Stomach smooth muscle (tissue), 2 donors: ENCODE results near the gene YEATS4.

ENCODE experiments used
- H3K27ac ChIP-seq: one replicate; pipeline ENCODE4 v1.7.0; 2013; ENCODE audit warnings: mild to moderate bottlenecking, low read length, inconsistent platforms
- H3K27me3 ChIP-seq, 2 donors: one replicate each; pipeline ENCODE4 v1.7.0; 2013; ENCODE audit warnings: low read length in 2 of 2; ENCODE audit not compliant: insufficient read depth in 2 of 2, control insufficient read depth in 1 of 2
- H3K36me3 ChIP-seq, 2 donors: one replicate each; pipeline ENCODE4 v1.7.0; 2013; ENCODE audit warnings: low read length in 2 of 2; ENCODE audit not compliant: control insufficient read depth in 2 of 2, insufficient read depth in 2 of 2
- H3K4me1 ChIP-seq: one replicate; pipeline ENCODE4 v1.7.0; 2013; ENCODE audit warnings: low read length; ENCODE audit not compliant: control insufficient read depth, insufficient read depth
- H3K4me3 ChIP-seq, 2 donors: one replicate each; pipeline ENCODE4 v1.7.0; 2013; ENCODE audit warnings: low read length in 2 of 2
- H3K9ac ChIP-seq, 2 donors: one replicate each; pipeline ENCODE4 v1.7.0; 2013; ENCODE audit warnings: low read length in 2 of 2, mild to moderate bottlenecking in 1 of 2
- H3K9me3 ChIP-seq, 2 donors: one replicate each; pipeline ENCODE4 v1.7.0; 2013; ENCODE audit warnings: low read length in 2 of 2; ENCODE audit not compliant: control insufficient read depth in 2 of 2
- donor health status: healthy.
- donor health status: Pancreatic carcinoma.

Gene YEATS4

DNA sequence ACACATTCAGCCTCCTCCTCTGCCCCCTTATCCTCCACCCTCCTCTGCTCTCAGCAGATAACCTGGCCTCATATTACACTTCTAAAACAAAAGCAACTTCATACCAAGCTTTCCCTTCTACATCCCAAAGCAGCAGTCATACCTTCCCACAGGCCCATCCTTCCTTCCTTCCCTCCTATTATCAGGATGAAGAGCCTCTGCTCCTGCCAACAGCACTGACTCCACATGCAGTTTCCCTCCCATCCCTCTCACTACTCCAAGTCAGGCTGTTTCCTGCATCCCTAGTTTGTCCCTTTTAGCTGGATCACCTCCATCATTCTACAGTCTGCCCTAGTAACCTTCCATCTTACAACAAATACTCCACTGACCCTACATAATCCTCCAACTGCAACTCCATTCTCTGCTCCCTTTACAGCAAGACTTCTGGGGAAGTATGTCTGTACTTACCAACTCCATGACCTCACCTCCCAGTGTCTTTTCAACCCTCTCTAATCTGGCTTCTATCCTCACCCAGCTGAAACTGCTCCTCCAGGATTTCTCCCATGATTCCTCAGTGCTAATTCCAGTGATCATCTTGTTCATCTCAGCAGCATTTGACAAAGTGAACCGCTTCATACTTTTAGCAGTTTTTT lies 4.9 kb upstream of the YEATS4 start:
- no peak overlapping the region for H3K4me3 ChIP-seq
- no peak overlapping the region for H3K9ac ChIP-seq
- peaks cover 3% of the 10 kb centered on the region for H3K4me1 ChIP-seq
- no peaks in the 10 kb centered on the region for H3K27me3 ChIP-seq
- no peak overlapping the region for H3K27ac ChIP-seq
- H3K9me3 ChIP-seq, result no peaks in the 10 kb centered on the region
- no peaks in the 10 kb centered on the region for H3K36me3 ChIP-seq

DNA sequence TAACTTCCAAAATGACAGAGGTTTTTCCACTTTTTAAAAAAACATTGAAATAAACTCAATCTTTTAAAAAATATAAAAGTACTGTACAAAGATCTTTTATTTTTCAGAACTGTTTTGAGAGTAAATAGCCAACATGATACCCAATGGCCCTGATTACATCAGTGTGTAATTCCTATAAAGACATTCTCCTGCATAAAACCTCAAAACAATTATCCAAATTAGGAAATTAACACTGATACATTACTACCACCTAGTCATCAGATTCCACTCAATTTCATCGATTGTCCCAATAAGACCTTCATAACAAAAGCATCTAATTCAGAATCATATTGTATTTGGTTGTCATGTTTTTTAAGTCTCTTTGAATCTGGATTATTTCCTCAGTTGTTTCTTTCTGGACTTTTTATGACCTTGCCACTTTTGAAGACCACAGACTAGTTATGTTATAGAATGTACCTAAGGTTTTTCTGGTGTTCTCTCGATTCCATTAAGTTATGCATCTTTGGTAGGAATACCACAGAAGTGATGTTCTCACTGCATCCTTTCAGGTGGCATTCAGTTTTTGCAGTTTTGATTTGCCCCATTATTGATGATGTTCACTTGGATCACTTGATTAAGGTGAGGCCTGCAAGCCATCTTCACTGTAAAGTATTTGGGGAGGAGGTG lies 4.0 kb upstream of the YEATS4 start:
- no peak overlapping the region for H3K9ac ChIP-seq
- no peaks in the 10 kb centered on the region for H3K9me3 ChIP-seq
- H3K27ac ChIP-seq, result no peak overlapping the region
- no peaks in the 10 kb centered on the region for H3K36me3 ChIP-seq
- H3K27me3 ChIP-seq, result no peaks in the 10 kb centered on the region
- H3K4me1 ChIP-seq, result peaks cover 7% of the 10 kb centered on the region
- no peak overlapping the region for H3K4me3 ChIP-seq

DNA sequence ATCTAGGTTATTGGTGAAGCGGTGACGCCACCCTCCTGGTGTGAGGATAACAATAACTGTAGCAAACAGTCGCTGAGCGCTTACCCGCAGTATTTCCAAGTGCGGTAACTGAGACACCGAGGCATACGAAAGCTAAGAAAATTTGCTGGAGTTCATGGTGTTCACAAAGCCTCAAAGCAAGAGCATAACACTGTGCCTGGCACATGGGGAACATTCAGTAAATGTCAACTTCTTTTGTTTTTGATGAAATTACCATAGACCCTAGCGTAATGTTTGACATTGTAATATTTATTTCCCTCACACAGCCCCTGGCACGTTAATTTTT lies 767 bp downstream of the YEATS4 start:
- Histone ChIP-seq H3K4me3 (peak overlapping the region; percentile 88 to 98), H3K36me3 (no peaks in the 10 kb centered on the region), H3K27me3 (no peaks in the 10 kb centered on the region), H3K27ac (peak overlapping the region; percentile 86), H3K4me1 (peaks cover 7% of the 10 kb centered on the region), H3K9me3 (no peaks in the 10 kb centered on the region), H3K9ac (peak overlapping the region; percentile 60 to 91)

DNA sequence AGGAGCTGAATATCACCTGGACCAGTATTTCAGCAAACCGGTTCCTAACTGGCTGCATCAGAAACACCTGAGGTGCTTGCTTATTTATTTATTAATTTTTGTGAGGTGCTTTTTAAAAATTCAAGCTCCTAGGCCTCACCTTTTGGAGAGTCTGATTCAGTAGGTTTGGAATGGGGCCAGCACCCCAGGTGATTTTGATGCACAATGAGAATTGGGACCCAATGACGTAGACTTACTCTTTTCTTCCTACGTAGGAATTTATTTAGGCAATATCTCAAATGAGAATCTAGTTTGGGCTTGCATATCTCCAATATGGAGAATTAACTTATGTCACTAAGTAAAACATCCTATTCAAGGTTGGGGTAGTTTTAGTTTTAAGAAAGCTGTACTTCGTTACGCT lies 7.3 kb downstream of the YEATS4 start:
- Histone ChIP-seq H3K4me1 (no peaks in the 10 kb centered on the region), H3K4me3 (no peak overlapping the region), H3K27me3 (no peaks in the 10 kb centered on the region), H3K9me3 (no peaks in the 10 kb centered on the region), H3K36me3 (peaks cover 12 to 18% of the 10 kb centered on the region in 2 donors), H3K9ac (no peak overlapping the region), H3K27ac (no peak overlapping the region)

DNA sequence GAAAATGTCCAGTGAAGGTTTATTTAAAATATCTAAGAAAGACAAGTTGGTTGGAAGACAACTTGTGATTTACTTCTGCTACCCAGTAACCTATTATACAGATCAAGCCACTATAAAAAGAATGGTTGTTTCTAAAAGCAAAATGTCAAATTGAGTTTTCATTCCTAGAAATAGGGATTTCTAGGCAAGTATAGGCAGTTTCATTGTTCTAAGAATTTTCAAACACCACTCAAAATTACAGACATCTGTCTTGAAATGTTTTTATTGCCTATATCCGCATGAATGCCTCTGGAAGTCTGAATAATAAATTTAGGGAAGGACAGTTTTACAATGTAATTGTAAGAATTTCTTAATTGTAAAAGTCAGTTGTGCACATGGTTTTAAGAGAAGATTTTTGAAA lies 8.6 kb downstream of the YEATS4 start:
- no peak overlapping the region for H3K4me3 ChIP-seq
- no peak overlapping the region for H3K27ac ChIP-seq
- H3K4me1 ChIP-seq, result no peaks in the 10 kb centered on the region
- H3K9me3 ChIP-seq, result no peaks in the 10 kb centered on the region
- H3K9ac ChIP-seq, result no peak overlapping the region
- H3K36me3 ChIP-seq, result peaks cover 12 to 20% of the 10 kb centered on the region in 2 donors
- no peaks in the 10 kb centered on the region for H3K27me3 ChIP-seq

DNA sequence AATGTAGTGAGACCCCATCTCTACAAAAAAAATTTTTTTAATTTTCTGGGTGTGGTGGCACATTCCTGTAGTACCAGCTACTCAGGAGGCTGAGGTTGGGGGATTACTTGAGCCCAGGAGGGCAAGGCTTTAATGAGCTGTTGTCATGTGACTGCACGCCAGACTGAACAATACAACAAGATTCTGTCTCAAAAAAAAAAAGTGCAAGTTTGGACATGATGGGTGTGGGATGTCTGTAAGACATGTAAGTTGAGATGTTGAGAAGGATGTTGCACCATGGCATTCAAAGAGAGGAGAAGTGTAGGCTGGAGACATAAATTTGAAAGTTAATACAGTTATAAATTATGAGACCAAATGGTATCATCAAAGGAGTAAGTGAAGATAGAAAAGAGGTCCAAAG lies 23.5 kb downstream of the YEATS4 start:
- H3K4me1 ChIP-seq, result no peaks in the 10 kb centered on the region
- no peaks in the 10 kb centered on the region for H3K27me3 ChIP-seq
- H3K36me3 ChIP-seq, result peaks cover 4 to 6% of the 10 kb centered on the region in 2 donors
- H3K4me3 ChIP-seq, result no peak overlapping the region
- H3K9ac ChIP-seq, result no peak overlapping the region
- no peaks in the 10 kb centered on the region for H3K9me3 ChIP-seq
- H3K27ac ChIP-seq, result no peak overlapping the region

DNA sequence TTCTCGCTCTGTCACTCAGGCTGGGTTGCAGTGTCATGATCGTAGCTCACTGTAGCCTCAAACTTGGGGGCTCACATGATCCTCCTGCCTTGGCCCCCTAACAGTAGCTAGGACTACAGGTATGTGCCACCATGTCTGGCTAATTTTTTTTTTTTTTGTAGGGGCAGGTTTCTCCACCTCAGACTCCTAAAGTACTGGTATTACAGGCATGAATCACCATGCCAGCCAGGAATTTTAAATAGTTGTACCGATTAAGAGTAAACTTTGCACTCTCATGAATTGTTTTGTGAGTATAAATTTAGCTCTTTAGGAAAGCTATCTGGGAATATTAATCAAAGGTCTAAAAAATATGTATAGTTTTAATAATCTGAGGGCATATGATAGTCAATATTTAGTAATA lies 25.5 kb downstream of the YEATS4 start:
- H3K9ac ChIP-seq, result no peak overlapping the region

DNA sequence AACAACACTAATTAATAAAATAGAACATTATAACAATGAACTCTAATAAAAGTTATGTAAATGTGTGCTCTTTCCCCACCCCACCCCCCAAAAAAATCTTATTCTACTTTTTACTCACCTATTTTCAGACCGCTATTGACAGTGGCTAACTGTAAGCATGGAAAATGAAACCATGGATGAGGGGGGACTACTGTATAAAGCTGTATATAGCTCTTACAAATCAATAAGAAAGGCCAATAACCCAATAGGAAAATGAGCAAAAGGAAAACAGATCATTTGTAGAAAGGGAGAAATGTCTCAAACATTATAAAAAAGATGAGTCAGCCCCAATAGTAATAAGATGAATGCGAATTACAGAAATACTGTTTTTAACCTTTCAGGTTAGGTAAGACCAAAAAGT lies 27.4 kb downstream of the YEATS4 start:
- Histone ChIP-seq H3K4me1 (no peaks in the 10 kb centered on the region), H3K36me3 (no peaks in the 10 kb centered on the region), H3K4me3 (no peak overlapping the region)

More for the DNA sequence above, 25.5 kb downstream of the YEATS4 start:
- no peak overlapping the region for H3K27ac ChIP-seq
- H3K36me3 ChIP-seq, result peaks cover 3 to 4% of the 10 kb centered on the region in 2 donors
- H3K4me3 ChIP-seq, result no peak overlapping the region
- H3K27me3 ChIP-seq, result no peaks in the 10 kb centered on the region
- no peaks in the 10 kb centered on the region for H3K4me1 ChIP-seq
- no peaks in the 10 kb centered on the region for H3K9me3 ChIP-seq

DNA sequence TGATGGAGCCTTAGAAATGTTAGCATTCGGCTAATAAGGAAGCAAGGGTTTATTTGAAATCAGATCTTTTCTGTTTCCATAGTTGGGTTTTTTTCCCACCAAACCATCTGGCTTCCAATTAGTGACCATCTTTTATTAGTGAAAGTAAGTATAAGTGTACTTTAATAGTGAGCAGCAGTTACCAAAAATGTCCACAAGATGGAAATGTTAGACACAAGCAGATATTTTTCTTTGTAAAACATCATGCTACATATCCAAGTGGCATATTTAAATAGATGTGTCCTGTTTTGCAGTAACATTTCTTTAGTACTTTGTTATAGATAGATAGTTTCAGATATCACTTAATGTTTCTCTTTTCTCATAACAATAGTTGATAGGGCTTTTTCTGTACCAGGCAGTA lies 28.8 kb downstream of the YEATS4 start:
- Histone ChIP-seq H3K27me3 (no peaks in the 10 kb centered on the region), H3K27ac (no peak overlapping the region), H3K4me1 (no peaks in the 10 kb centered on the region), H3K9ac (no peak overlapping the region), H3K36me3 (no peaks in the 10 kb centered on the region), H3K4me3 (no peak overlapping the region), H3K9me3 (no peaks in the 10 kb centered on the region)

More for the DNA sequence above, 27.4 kb downstream of the YEATS4 start:
- Histone ChIP-seq H3K27me3 (no peaks in the 10 kb centered on the region), H3K9me3 (no peaks in the 10 kb centered on the region), H3K9ac (no peak overlapping the region), H3K27ac (no peak overlapping the region)

DNA sequence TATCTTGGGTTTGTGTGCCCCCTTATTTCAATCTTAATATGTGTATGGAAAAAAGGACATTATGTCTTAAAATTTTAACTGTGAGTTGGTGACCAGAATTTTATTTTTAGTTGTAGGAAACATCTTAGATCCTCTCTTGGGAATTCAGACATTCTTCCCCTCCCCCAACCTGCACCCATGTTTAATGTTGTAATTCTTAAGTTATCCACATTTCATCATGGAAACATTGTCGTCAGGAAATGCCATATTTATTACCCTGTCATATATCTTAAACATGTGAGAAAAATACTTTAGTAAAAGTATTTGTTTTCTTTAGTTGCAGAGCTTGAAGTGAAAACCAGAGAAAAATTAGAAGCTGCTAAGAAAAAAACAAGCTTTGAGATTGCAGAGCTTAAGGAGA lies 30.3 kb downstream of the YEATS4 start:
- Histone ChIP-seq H3K27ac (no peak overlapping the region), H3K9ac (no peak overlapping the region), H3K4me1 (no peaks in the 10 kb centered on the region), H3K36me3 (no peaks in the 10 kb centered on the region), H3K4me3 (no peak overlapping the region), H3K9me3 (no peaks in the 10 kb centered on the region), H3K27me3 (no peaks in the 10 kb centered on the region)

DNA sequence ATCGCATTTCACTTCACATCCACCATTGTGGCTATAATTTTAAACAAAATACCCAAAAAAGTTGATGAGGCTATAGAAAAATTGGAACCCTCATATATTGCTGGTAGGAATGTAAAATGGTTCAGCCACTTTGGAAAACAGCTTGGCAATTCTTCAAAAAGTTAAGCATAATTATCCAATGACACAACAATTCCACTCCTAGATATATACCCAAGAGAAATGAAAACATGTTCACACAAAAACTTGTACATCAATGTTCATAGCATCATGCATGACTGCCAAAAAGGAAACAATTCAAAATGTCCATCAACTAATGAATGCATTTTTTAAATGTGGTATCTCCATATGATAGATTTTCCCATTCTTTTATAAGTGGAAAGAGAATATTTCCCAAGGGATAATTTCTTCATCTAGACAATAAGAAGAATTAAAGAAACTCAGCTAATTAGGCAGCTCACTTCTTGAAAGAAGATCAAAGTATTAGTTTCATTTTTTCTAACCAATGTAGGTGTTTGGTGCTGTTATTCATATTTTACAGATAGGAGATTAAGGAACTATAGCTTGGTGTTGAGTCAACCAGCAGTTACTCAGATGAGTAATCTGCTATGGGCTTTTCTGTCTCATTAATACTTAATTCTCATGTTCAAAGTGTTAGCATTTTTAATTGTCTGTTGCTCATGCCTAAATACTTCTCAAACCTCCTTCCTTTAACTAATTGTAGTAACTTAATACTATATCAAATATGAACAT lies 32.8 kb downstream of the YEATS4 start:
- Histone ChIP-seq H3K27ac (no peak overlapping the region), H3K4me3 (no peak overlapping the region), H3K9me3 (no peaks in the 10 kb centered on the region), H3K27me3 (no peaks in the 10 kb centered on the region), H3K36me3 (no peaks in the 10 kb centered on the region), H3K9ac (no peak overlapping the region), H3K4me1 (no peaks in the 10 kb centered on the region)
